Fibroblast of lung (primary cell): ENCODE results near the gene EXPH5. TPM values are rescaled to one million over a fixed set of nuclear protein-coding genes. Genes with fewer than 3 reads are reported as not detected.

Experiments used
- DNase-seq, 2 donors: peaks; one replicate each; pipeline versions ENCODE4 v3.0.0 to v3.0.0-alpha.2; 2010; ENCODE audit warnings: low read depth in 2 of 2
- H2AFZ ChIP-seq: 2 replicates; pipeline ENCODE4 v1.5.1; 2012; ENCODE audit warnings: low read length, control low read depth, inconsistent platforms
- H3K27ac ChIP-seq: 2 replicates; pipeline ENCODE4 v1.5.1; 2011; ENCODE audit warnings: low read length, control low read depth; ENCODE audit not compliant: insufficient read depth
- H3K27me3 ChIP-seq: 2 replicates; pipeline ENCODE4 v1.5.1; 2011; ENCODE audit warnings: mild to moderate bottlenecking, low read length; ENCODE audit not compliant: control insufficient read depth, insufficient read depth
- H3K36me3 ChIP-seq: 2 replicates; pipeline ENCODE4 v1.5.1; 2011; ENCODE audit warnings: low read length; ENCODE audit not compliant: control insufficient read depth, insufficient read depth
- H3K4me1 ChIP-seq: 2 replicates; pipeline ENCODE4 v1.5.1; 2011; ENCODE audit warnings: low read length; ENCODE audit not compliant: control insufficient read depth, insufficient read depth; ENCODE audit errors: extremely low read depth
- H3K4me2 ChIP-seq: 2 replicates; pipeline ENCODE4 v1.5.1; 2011; ENCODE audit warnings: low read length, control low read depth; ENCODE audit not compliant: insufficient read depth; ENCODE audit errors: extremely low read depth
- H3K4me3 ChIP-seq, 4 experiments: fragments of 200-600 bp in 1 of 4; sonication (generic) in 1 of 4; replicated peaks in 1 of 4; 2 replicates each; pipeline ENCODE4 v1.5.1; 2011 to 2016; ENCODE audit warnings: low read length in 4 of 4, low read depth in 3 of 4, mild to moderate bottlenecking in 3 of 4, control low read depth in 2 of 4, inconsistent platforms in 1 of 4, mixed read lengths in 1 of 4; ENCODE audit not compliant: insufficient read depth in 1 of 4; ENCODE audit errors: control extremely low read depth in 1 of 4
- H3K79me2 ChIP-seq: 2 replicates; pipeline ENCODE4 v1.5.1; 2012; ENCODE audit warnings: mild to moderate bottlenecking, low read length, inconsistent platforms; ENCODE audit not compliant: control insufficient read depth, insufficient read depth
- H3K9ac ChIP-seq: 2 replicates; pipeline ENCODE4 v1.5.1; 2011; ENCODE audit warnings: mild to moderate bottlenecking, low read length, control low read depth; ENCODE audit not compliant: insufficient read depth
- H3K9me3 ChIP-seq: 2 replicates; pipeline ENCODE4 v1.5.1; 2012; ENCODE audit warnings: low read depth, low read length; ENCODE audit not compliant: control insufficient read depth, insufficient read depth
- H4K20me1 ChIP-seq: 2 replicates; pipeline ENCODE4 v1.5.1; 2011; ENCODE audit warnings: low read length; ENCODE audit not compliant: control insufficient read depth, insufficient read depth; ENCODE audit errors: extremely low read depth
- CTCF ChIP-seq, 2 donors: IDR thresholded peaks in 1 of 2; conservative IDR thresholded peaks in 1 of 2; 1 replicate in 1 of 2; 2 replicates in 1 of 2; pipeline ENCODE4 v1.5.1; 2011 to 2012; ENCODE audit warnings: low read length in 2 of 2, control low read depth in 1 of 2, inconsistent platforms in 1 of 2, low read depth in 1 of 2, mild to moderate bottlenecking in 1 of 2
- EZH2 ChIP-seq: IDR thresholded peaks from 2 replicates; pipeline ENCODE4 v1.5.1; 2012; ENCODE audit warnings: low read length, control low read depth, mild to moderate bottlenecking; ENCODE audit errors: missing control alignments
- polyA plus RNA-seq, 2 donors: library from polyadenylated mRNA; depleted of rRNA in 1 of 2; stranded (reverse) in 1 of 2; unstranded in 1 of 2; fragments of >200 nt; gene quantifications; 2 replicates each; pipeline ENCODE4 v1.2.1, GENCODE V29; 2011 to 2012; ENCODE audit warnings: missing spikeins in 1 of 2
- total RNA-seq: library from RNA; depleted of rRNA; stranded (reverse); fragments of >200 nt; gene quantifications from 2 replicates; pipeline ENCODE4 v1.2.1, GENCODE V29; 2014

Gene EXPH5
- total and polyA plus RNA-seq, 2 donors (not counting 1 experiment from before 2014, with no cell fraction given): 2.9 to 11.2 TPM

- no peak overlapping the region for H3K27ac ChIP-seq
- no peaks in the 10 kb centered on the region for H3K9me3 ChIP-seq
- H3K79me2 ChIP-seq: no peaks in the 10 kb centered on the region
- no peak overlapping the region for H3K4me3 ChIP-seq
- no peak for TF ChIP-seq CTCF (conservative IDR thresholded peaks at IDR 0.05 in 1 of 2, IDR thresholded peaks at IDR 0.05 in 1 of 2; ENCODE audit: low read depth in 1 of 2, low read length in 2 of 2)
- TF ChIP-seq EZH2: no peak
- no peaks in the 10 kb centered on the region for H3K27me3 ChIP-seq
- H2AFZ ChIP-seq: no peak overlapping the region
- no peak overlapping the region for H3K9ac ChIP-seq
- no peak for DNase-seq
- no peaks in the 10 kb centered on the region for H3K4me1 ChIP-seq
- no peaks in the 10 kb centered on the region for H3K36me3 ChIP-seq
- H4K20me1 ChIP-seq: no peaks in the 10 kb centered on the region
- no peak overlapping the region for H3K4me2 ChIP-seq
Observed at GRCh38 chr11:108624196-108624925, 30.8 kb upstream of the EXPH5 start.

GRCh38 chr11:108622341-108622740, 28.8 kb upstream of the EXPH5 start:
- Histone ChIP-seq H3K4me1 (no peaks in the 10 kb centered on the region), H3K27me3 (no peaks in the 10 kb centered on the region)

More at GRCh38 chr11:108622341-108622740, 28.8 kb upstream of the EXPH5 start:
- Histone ChIP-seq H3K4me2 (no peak overlapping the region), H3K9me3 (no peaks in the 10 kb centered on the region), H3K36me3 (no peaks in the 10 kb centered on the region), H3K27ac (no peak overlapping the region), H3K79me2 (no peaks in the 10 kb centered on the region), H3K4me3 (no peak overlapping the region), H3K9ac (no peak overlapping the region), H2AFZ (no peak overlapping the region), H4K20me1 (no peaks in the 10 kb centered on the region)
- TF ChIP-seq CTCF (conservative IDR thresholded peaks at IDR 0.05 in 1 of 2, IDR thresholded peaks at IDR 0.05 in 1 of 2; ENCODE audit: low read depth in 1 of 2, low read length in 2 of 2) (no peak), EZH2 (no peak)
- no peak for DNase-seq
